CMK (cell line): ENCODE results near the gene B3GALT5.
A peak's percentile ranks its signal among the peaks of the same experiment; 100 is the strongest.

Experiments used
- DNase-seq: peaks from one replicate; pipeline ENCODE4 v3.0.0-alpha.2; 2010; ENCODE audit warnings: low read depth

Gene B3GALT5

DNA sequence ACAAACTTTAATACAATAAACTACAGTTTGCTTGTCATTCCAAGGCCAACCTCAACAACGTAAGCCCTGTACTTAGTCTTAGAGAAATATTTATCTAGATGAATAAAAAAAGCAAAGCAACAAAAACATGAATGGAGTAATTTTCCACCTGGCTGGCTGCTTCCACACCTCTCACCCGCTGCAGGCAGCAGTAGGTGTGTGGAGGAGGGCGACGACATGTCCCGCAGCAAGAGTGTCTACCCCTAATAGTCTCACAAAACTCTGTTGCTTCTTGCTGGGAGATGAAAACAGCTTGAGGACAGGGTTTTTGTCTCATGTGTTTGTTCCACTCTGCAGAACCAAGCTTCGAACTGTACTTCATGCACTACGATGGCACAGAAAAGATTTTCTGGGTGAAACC lies 83.5 kb downstream of the B3GALT5 start:
- no peak for DNase-seq

DNA sequence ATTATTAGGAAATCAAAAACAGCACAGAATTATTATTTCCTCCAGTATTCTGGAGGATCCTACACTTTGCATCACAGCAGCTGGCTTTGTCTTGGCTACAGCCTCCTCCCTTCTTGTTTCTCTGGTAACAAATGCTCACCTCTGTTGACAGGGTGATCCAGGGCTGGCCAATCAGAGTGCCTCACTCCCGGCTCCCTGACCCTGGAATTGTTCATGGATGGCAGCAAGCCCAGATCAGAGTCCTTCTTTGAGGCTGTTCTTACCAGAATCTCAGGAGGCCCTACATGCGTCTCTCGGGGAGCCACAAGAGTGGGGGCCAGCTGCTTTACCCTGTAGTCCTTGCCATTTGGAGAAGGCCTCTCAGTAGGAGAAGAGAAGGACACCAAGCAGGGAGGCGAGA lies 83.9 kb downstream of the B3GALT5 start:
- no peak for DNase-seq

DNA sequence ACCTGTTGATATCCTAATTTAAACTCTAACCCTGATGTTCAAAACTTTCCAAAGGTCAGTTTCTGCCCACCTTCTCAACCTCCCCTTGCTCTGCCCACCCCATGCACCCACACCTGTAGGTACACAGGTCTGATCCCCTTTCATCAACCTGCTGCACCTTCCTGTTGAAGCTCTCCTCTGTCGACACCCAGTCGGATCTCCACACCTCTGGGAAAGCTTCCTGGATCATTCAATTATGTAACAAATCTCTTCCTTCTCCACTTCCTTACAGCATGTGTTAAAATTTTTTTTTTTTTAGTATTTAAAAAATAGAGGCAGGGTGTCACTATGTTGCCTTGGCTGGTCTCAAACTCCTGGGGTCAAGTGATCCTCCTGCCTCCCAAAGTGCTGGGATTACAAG lies 87.6 kb downstream of the B3GALT5 start:
- DNase-seq, result no peak

DNA sequence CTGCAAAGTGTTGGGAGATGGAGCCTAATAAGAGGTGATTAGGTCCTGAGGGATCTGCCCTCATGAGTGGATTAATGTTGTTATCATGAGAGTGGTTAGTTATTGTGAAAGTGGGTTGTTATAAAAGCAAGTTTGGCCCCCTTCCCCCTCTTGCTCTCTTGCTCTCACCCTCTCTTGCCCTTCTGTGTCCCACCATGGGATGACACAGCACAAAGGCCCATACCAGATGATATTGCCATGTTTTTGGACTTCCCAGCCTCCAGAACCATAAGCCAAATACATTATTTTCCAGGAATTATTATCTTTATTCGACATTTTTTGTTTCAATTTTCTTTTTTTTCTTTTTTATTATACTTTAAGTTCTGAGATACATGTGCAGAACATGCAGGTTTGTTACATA lies 90.8 kb downstream of the B3GALT5 start:
- no peak for DNase-seq

DNA sequence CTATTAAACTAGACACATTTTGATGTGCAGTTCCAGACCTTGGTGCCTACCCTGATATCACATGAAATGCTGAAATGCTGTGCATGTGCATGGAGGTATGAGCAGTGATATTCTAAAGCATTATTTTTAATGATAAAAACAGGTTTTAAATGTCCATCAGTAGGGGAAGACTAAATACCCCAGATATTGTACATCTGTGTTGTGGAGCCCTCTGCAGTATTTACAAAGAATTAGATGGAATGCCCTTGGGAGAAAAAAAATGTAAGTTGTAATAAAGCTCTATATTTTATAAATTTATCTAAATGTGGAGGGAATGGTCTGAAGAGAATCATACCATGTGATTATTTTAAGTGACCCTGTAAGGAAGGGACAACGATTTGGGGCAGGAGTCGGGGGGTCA lies 93.1 kb downstream of the B3GALT5 start:
- DNase-seq, result no peak

DNA sequence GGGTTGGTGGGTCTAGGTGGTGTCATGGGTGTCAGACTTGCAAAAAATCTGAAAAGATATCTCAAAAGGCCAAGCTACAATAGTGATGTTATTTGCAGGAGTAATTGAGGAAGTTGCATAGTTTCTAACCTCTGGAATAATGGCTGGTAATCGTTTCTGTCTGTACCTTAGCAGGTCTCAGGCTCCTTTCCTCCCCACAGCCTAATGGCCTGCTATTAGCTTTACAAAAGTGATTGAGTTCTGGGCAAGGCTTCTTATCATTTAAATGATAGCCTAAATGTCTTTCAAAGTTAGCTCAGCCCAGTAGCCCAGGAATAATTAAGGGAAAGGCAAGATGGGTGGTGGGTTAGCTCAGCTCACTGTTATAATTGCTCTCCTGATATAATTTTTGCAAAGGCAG lies 94.6 kb downstream of the B3GALT5 start:
- DNase-seq, result no peak

DNA sequence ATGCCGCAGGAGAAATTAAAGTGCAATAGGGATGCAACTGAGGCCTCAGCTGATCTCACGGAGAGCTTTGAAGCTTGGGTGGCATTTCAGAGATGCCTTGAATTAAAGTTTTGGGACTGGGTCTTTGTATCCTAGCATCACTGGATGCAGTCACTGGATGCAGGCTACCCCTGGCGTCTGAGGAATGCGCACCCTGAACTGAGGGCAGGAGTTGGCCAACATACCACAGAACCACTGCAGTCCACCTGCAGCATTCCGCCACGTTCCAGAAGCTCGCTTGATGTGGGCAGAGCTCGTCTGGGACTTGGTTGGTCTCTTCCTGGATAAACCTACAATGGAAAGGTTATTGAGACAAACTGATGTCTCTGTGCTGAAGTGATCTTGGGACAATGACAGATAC lies 98.1 kb downstream of the B3GALT5 start:
- DNase-seq, result no peak

DNA sequence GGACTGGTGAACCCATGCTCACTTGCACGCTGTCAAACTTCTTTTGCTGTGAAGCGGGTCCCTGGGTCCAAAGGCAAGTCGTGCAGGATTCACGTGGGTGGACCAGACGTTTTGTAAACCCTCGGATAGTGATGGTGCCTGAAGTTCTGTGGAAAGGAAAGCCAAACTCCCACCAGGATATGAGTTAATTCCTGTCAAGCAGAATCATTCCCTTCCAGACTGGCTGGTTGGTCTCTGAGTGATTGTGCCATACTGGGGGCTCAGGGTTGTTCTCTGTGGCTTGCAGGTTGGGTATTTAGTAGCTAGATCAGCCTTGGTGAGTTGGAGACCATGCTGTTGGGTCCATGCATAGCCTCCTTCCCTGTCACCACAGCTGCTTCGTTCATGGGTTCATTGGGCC lies 99.5 kb downstream of the B3GALT5 start:
- no peak for DNase-seq

DNA sequence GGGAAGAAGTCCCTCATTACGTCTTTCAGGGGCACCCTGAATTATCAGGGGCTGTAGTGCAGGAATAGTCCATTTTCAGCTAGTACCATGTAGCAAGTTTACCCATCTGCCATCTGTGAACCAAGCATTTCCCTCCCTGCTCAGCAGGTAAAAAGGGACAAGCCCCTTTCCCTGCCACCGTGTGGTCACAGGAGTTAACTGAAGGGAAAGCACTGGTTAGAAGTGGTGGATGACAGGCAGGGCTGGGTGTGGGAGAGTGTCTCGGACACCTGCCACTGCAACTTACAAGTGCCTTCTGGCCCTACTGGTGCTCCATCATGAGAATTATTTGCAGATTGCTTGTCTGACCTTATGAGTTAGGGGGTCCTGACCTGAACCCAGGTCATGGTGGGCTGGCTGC lies 100.2 kb downstream of the B3GALT5 start:
- DNase-seq, result no peak

DNA sequence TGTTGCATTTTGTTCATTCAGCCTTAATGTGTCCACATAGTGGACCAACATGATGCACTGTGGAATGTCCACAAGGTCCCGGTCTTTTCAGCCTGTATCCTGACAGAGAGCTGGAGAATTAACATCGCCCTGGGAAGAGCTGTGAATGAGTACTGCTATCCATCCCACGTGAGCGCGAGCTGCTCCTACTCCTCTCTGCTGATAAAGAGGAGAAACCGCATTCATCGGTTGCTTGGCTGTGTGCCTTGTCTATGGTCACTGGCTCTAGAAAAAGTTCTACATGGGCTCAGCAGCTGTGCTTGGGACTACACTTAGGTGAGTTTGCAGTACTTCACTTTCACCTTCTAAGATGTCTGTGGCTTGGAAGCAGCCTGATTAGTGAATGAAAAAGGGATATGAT lies 101.2 kb downstream of the B3GALT5 start:
- no peak for DNase-seq

DNA sequence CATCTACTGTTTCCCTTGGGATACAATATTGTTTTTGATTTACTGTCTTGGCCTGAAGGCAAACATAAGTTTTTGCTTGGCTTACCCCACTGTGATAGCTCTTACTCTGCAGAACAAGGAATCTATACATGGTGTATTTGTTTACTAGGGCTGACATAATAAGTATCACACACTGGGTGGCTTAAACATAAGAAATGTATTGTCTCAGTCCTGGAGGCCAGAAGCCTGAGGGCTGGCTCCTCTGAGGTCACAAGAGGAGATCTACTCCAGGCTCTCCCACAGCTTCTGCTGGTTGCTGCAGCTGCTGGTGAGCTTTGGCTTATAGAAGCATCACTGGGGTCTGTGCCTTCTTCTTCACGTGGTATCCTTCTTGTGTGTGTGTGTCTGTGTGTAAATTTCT lies 101.6 kb downstream of the B3GALT5 start:
- no peak for DNase-seq

DNA sequence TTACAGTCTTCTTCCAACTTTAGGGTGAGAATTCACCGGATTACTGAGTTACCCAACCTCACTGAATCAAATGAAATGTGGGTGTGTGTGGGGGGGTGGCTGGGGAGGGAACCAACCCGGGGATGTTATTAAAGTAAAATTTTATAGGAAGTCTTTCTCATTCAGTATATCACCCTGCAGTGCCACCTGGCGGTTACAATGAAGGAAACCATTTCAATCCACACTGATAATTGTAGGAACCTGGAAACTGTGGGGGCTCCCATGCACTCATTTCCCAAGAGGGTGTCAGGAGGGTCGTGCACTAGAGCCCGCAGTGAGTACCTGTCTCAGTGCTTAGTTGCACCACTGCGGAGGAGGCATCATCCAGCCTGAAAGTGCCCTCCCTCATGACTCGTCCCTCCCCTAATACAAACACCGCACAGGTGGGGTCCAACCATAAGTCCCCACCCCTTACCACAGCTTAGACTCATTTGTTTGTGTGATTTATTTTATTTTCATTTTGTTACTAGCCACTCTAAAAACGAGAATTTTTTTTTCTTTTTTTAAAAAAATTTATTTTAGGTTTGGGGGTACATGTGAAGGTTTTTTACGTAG lies 103.2 kb downstream of the B3GALT5 start:
- peak; percentile 5 for DNase-seq

DNA sequence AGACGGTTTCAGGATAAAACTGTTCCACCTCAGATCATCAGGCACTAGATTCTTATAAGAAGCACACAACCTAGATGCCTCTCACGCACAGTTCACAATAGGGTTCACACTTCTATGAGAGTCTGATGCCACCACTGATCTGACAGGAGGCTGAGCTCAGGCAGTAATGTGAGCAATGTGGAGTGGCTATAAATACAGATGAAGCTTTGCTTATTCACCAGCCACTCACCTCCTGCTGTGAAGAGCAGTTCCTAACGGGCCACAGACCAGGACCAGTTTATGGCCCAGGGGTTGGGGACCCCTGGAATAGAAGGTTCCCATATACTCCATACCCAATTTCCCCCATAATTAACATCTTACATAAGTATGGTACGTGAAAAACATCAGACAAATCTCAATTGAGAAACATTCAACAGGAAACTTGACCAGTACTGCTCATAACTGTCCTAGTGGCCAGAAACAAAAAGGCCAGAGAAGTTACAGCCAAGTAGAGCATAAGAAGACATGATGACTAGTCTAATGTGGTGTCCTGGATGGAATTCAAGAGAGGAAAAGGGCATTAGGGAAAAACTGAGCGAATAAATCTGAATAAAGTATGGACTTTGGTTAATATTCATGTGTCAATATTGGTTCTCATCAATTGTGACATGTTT lies 107.5 kb downstream of the B3GALT5 start:
- no peak for DNase-seq

DNA sequence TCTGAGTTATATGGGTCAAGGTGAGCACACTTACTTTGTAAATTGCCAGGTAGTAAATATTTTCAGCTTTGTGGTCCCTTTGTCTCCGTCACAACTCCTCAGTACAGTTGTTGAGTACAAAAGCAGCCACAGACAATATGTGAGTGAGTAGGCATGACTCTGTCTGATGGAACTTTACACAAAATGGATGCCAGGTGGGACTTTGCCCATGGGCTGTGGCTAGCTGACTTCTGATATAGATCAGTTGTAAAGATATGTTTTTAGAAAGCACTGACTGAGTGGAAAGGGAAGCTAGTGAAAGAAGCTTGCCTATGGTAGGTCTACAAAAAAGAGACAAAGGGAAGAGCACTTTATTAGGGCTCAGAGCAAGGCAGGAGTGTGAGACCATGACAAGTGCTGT lies 109.1 kb downstream of the B3GALT5 start:
- DNase-seq, result no peak
